Cardiac muscle cell (in vitro differentiated cells and primary cell): ENCODE data around the gene DNM3. TPM values are rescaled to one million over a fixed set of nuclear protein-coding genes. Genes with fewer than 3 reads are reported as not detected.

ENCODE experiments used
- DNase-seq, 2 donors: peaks; one replicate each; pipeline versions ENCODE4 v3.0.0 to v3.0.0-alpha.2; 2010 to 2017; ENCODE audit warnings: low read depth in 1 of 2, low spot score in 1 of 2
- H3K27ac ChIP-seq: fragments of 200-600 bp; sonication (generic); 2 replicates; pipeline ENCODE4 v1.5.1; 2016
- H3K27me3 ChIP-seq: fragments of 200-600 bp; sonication (generic); 2 replicates; pipeline ENCODE4 v1.6.0; 2016; ENCODE audit warnings: control low read depth
- H3K36me3 ChIP-seq: fragments of 200-600 bp; sonication (generic); 2 replicates; pipeline ENCODE4 v1.5.1; 2016; ENCODE audit warnings: control low read depth
- H3K4me1 ChIP-seq: fragments of 200-600 bp; sonication (generic); 2 replicates; pipeline ENCODE4 v1.8.1; 2017; ENCODE audit warnings: low read depth, mild to moderate bottlenecking, mixed run types
- H3K4me3 ChIP-seq: fragments of 200-600 bp; sonication (generic); 2 replicates; pipeline ENCODE4 v1.5.1; 2016; ENCODE audit warnings: mild to moderate bottlenecking
- H3K9me3 ChIP-seq: fragments of 200-600 bp; sonication (generic); 2 replicates; pipeline ENCODE4 v1.5.1; 2017; ENCODE audit warnings: low read depth, mild to moderate bottlenecking, control low read depth
- CTCF ChIP-seq: IDR thresholded peaks from 2 replicates; pipeline ENCODE4 v1.5.1; 2012; ENCODE audit warnings: low read depth, mild to moderate bottlenecking, low read length
- polyA plus RNA-seq: library from polyadenylated mRNA; unstranded; fragments of >200 nt; fragmentation: Nextera tagmentation; extraction: Ambion mirVana; gene quantifications from 2 replicates; pipeline ENCODE4 v1.2.1, GENCODE V29; 2016
- total RNA-seq: library from RNA; depleted of rRNA; stranded (reverse); fragments of >200 nt; gene quantifications from 2 replicates; pipeline ENCODE4 v1.2.3, GENCODE V29; 2016

The DNM3 gene
- total and polyA plus RNA-seq, 2 experiments from 2014 or later: 0.42 TPM; not detected in 1

- no peak overlapping the region for H3K4me3 ChIP-seq
- H3K27me3 ChIP-seq: no peaks in the 10 kb centered on the region
- no peak overlapping the region for H3K27ac ChIP-seq
- no peaks in the 10 kb centered on the region for H3K36me3 ChIP-seq
- H3K4me1 ChIP-seq: no peaks in the 10 kb centered on the region
- no peak for TF ChIP-seq CTCF
- H3K9me3 ChIP-seq: no peaks in the 10 kb centered on the region
- DNase-seq: no peak
Measured at GRCh38 chr1:172083191-172083590, 241.9 kb downstream of the DNM3 start.

GRCh38 chr1:172084876-172085275 is 243.6 kb downstream of the DNM3 start:
- H3K27ac ChIP-seq: no peak overlapping the region
- H3K27me3 ChIP-seq: no peaks in the 10 kb centered on the region
- no peak for DNase-seq
- H3K36me3 ChIP-seq: no peaks in the 10 kb centered on the region
- H3K4me3 ChIP-seq: no peak overlapping the region
- no peak for TF ChIP-seq CTCF
- no peaks in the 10 kb centered on the region for H3K4me1 ChIP-seq
- no peaks in the 10 kb centered on the region for H3K9me3 ChIP-seq

- DNase-seq: no peak
- no peaks in the 10 kb centered on the region for H3K36me3 ChIP-seq
- H3K9me3 ChIP-seq: no peaks in the 10 kb centered on the region
- no peak overlapping the region for H3K4me3 ChIP-seq
- no peaks in the 10 kb centered on the region for H3K4me1 ChIP-seq
- no peak for TF ChIP-seq CTCF
- H3K27ac ChIP-seq: no peak overlapping the region
- no peaks in the 10 kb centered on the region for H3K27me3 ChIP-seq
Measured at GRCh38 chr1:172085317-172085716, 244.0 kb downstream of the DNM3 start.

- Histone ChIP-seq H3K9me3 (no peaks in the 10 kb centered on the region), H3K27ac (no peak overlapping the region), H3K36me3 (no peaks in the 10 kb centered on the region), H3K4me1 (no peaks in the 10 kb centered on the region), H3K27me3 (no peaks in the 10 kb centered on the region), H3K4me3 (no peak overlapping the region)
- no peak for DNase-seq
- TF ChIP-seq CTCF: no peak
Measured at GRCh38 chr1:172086137-172086536, 244.8 kb downstream of the DNM3 start.

- no peak for TF ChIP-seq CTCF
- no peaks in the 10 kb centered on the region for H3K4me1 ChIP-seq
- H3K4me3 ChIP-seq: no peak overlapping the region
- no peaks in the 10 kb centered on the region for H3K9me3 ChIP-seq
- H3K27ac ChIP-seq: no peak overlapping the region
- H3K36me3 ChIP-seq: no peaks in the 10 kb centered on the region
- H3K27me3 ChIP-seq: no peaks in the 10 kb centered on the region
- DNase-seq: no peak
Measured at GRCh38 chr1:172088256-172088655, 247.0 kb downstream of the DNM3 start.
